ENCODE data around the gene NHLRC1. TPM values are rescaled to one million over a fixed set of nuclear protein-coding genes. Genes with fewer than 3 reads are reported as not detected.

Gene NHLRC1
- total and polyA plus RNA-seq, 10 of the 15 experiments (the other 5 are each of a cell fraction or from before 2014, with no cell fraction given), result 0.04 to 0.22 (median 0.12) TPM; not detected in 2

GRCh38 chr6:18165751-18166150, 43.3 kb upstream of the NHLRC1 start (continued):
- TF ChIP-seq MXI1 (IDR thresholded peaks at IDR 0.05; ENCODE audit: low read depth, low read length) (no peak), STAT1 (conservative IDR thresholded peaks at IDR 0.05) (no peak), SPI1 (IDR thresholded peaks at IDR 0.05; ENCODE audit: borderline replicate concordance, insufficient read depth, low read depth, low read length) (no peak)

GRCh38 chr6:18162401-18162800, 39.9 kb upstream of the NHLRC1 start:
- CTCF ChIA-PET, result interaction anchor here (0.5 to 0.6 kb wide), 2 partner anchors 48 to 135 kb away, joined by 3 read pairs; no protein-coding TSS in a partner anchor

GRCh38 chr6:18161431-18161830, 39.0 kb upstream of the NHLRC1 start:
- FAIRE-seq (no peak), DNase-seq (ENCODE audit: low read depth, low spot score) (no peak), ATAC-seq (no peak)
- Histone ChIP-seq H3K9ac (ENCODE audit: control insufficient read depth, insufficient read depth, low read length) (no peak overlapping the region), H3K27ac (ENCODE audit: control insufficient read depth, insufficient read depth) (no peak overlapping the region), H4K20me1 (ENCODE audit: control insufficient read depth, insufficient read depth) (no peaks in the 10 kb centered on the region), H3K4me1 (ENCODE audit: control insufficient read depth, insufficient read depth, low read length) (no peaks in the 10 kb centered on the region; the same call in 1 of the 2 replicates), H3K4me2 (ENCODE audit: control insufficient read depth, insufficient read depth) (no peak overlapping the region), H2AFZ (ENCODE audit: control insufficient read depth, low read depth, low read length) (no peak overlapping the region), H3K27me3 (replicated peaks in 1 of 2; ENCODE audit: control insufficient read depth in 2 of 2, insufficient read depth in 2 of 2, low read length in 1 of 2) (no peaks in the 10 kb centered on the region), H3K9me3 (replicated peaks; ENCODE audit: control insufficient read depth, insufficient read depth, low read length) (no peaks in the 10 kb centered on the region), H3K4me3 (no peak overlapping the region), H3K36me3 (ENCODE audit: control insufficient read depth in 2 of 2, insufficient read depth in 2 of 2, low read length in 1 of 2) (peaks cover 0 to 10% of the 10 kb centered on the region in 2 experiments; a peak in 2 of 4 replicates), H3K79me2 (ENCODE audit: control insufficient read depth, insufficient read depth, low read length) (no peaks in the 10 kb centered on the region)
- ChIA-PET SMC1A (ENCODE audit: uncharacterized antibody, unreplicated experiment) (no interaction called here), RAD21 (ENCODE audit: unreplicated experiment) (interaction anchor here (0.9 kb wide), 1 partner anchor 9 kb away, joined by 3 read pairs; no protein-coding TSS in a partner anchor), CTCF (interaction anchor here (0.6 kb wide), 1 partner anchor 39 kb away, joined by 3 read pairs; no protein-coding TSS in a partner anchor), POLR2A (no interaction called here)
- WGBS (ENCODE audit: insufficient coverage, insufficient replicate concordance, low lambda C conversion rate, missing lambda C conversion rate), result 93% methylated on average over 2 of the region's 2 CpGs
- intact Hi-C loops (cut with micrococcal nuclease; ENCODE audit: unreplicated experiment) (no loop called here), in situ Hi-C loops (cut with MboI) (no loop called here)
- no peak for TF ChIP-seq BCL11A (IDR thresholded peaks at IDR 0.05; ENCODE audit: low read depth, low read length)
- no peak for TF ChIP-seq BCL3 (IDR thresholded peaks at IDR 0.05; ENCODE audit: borderline replicate concordance, insufficient read depth, low read depth, low read length, poor library complexity, severe bottlenecking)
- BruUV-seq (replicated peaks), result no TSS peak

More at GRCh38 chr6:18162401-18162800, 39.9 kb upstream of the NHLRC1 start:
- ChIA-PET POLR2A (no interaction called here), SMC1A (ENCODE audit: uncharacterized antibody, unreplicated experiment) (no interaction called here), RAD21 (ENCODE audit: unreplicated experiment) (no interaction called here)
- FAIRE-seq, result no peak
- Histone ChIP-seq H3K4me2 (ENCODE audit: control insufficient read depth, insufficient read depth) (no peak overlapping the region), H4K20me1 (ENCODE audit: control insufficient read depth, insufficient read depth) (no peaks in the 10 kb centered on the region), H3K4me1 (ENCODE audit: control insufficient read depth, insufficient read depth, low read length) (no peaks in the 10 kb centered on the region), H3K4me3 (no peak overlapping the region), H3K36me3 (ENCODE audit: control insufficient read depth in 2 of 2, insufficient read depth in 2 of 2, low read length in 1 of 2) (peaks cover 0 to 13% of the 10 kb centered on the region in 2 experiments; a peak in 2 of 4 replicates), H3K9ac (ENCODE audit: control insufficient read depth, insufficient read depth, low read length) (no peak overlapping the region), H2AFZ (ENCODE audit: control insufficient read depth, low read depth, low read length) (no peak overlapping the region), H3K9me3 (replicated peaks; ENCODE audit: control insufficient read depth, insufficient read depth, low read length) (no peaks in the 10 kb centered on the region), H3K27me3 (replicated peaks in 1 of 2; ENCODE audit: control insufficient read depth in 2 of 2, insufficient read depth in 2 of 2, low read length in 1 of 2) (no peaks in the 10 kb centered on the region), H3K79me2 (ENCODE audit: control insufficient read depth, insufficient read depth, low read length) (no peaks in the 10 kb centered on the region), H3K27ac (ENCODE audit: control insufficient read depth, insufficient read depth) (no peak overlapping the region)
- no TSS peak for BruUV-seq (replicated peaks)
- TF ChIP-seq SPI1 (IDR thresholded peaks at IDR 0.05; ENCODE audit: borderline replicate concordance, insufficient read depth, low read depth, low read length), result no peak
- in situ Hi-C loops (cut with MboI) (no loop called here), intact Hi-C loops (cut with micrococcal nuclease; ENCODE audit: unreplicated experiment) (no loop called here)
- no peak for ATAC-seq
- DNase-seq (ENCODE audit: low read depth, low spot score), result no peak
- WGBS (ENCODE audit: insufficient coverage, insufficient replicate concordance, low lambda C conversion rate, missing lambda C conversion rate), result 92% methylated on average over 2 of the region's 2 CpGs

Measured in GM12878 (cell line).